Measurements from ENCODE around the gene RASGEF1C. TPM values are rescaled to one million over a fixed set of nuclear protein-coding genes. Genes with fewer than 3 reads are reported as not detected.

RASGEF1C gene
- total RNA-seq, 2 experiments from 2014 or later = not detected

DNA sequence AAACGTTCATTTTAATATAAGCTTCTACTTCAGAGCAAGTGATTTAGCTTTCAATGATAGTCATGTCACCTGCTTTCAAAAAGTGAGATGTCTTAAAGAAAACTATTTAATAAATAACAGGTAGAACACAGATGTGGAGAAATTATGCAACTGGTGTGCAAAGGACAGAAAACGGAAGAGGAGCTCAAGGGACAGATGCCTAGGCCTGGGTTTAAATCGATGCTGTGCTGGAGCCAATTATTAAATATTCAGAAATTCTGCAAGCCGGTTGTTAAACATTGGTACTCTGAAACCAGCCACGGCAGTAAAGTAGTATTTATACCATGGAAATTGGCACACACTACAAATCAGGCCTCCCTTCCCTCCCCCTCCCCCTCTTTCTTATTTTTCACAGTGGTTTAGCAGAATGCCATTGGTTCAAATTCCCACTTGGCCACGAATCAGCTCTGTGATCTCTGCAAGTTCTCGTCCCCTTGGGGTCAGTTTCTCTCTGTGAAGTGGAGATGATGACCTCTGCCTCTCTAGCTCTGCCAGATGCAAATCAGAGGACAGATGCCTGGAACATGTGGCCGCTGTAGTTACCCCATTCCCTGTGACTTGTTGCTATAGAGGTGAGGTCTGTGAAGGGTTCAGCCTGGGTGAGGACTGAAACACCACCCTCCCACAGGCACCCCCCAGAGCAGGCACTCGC is 131.3 kb downstream of the RASGEF1C start:
- Mint-ChIP-seq H3K36me3 (ENCODE audit: low read depth) (no peaks in the 10 kb centered on the region), H3K4me3 (no peak overlapping the region), H3K27ac (no peak overlapping the region), H3K4me1 (ENCODE audit: low read depth) (peaks cover 13% of the 10 kb centered on the region), H3K9me3 (no peaks in the 10 kb centered on the region), H3K27me3 (peaks cover 42% of the 10 kb centered on the region)
- ATAC-seq (ENCODE audit: poor library complexity) = no peak
- peaks cover 0 to 17% of the 10 kb centered on the region in 2 experiments for H3K9me3 ChIP-seq (ENCODE audit: control insufficient read depth in 1 of 2, insufficient read depth in 1 of 2, low read length in 2 of 2)
- intact Hi-C loops (cut with DNase I, micrococcal nuclease) = loop anchor here in 1 of 2 experiments (10.0 kb wide), 2 partner anchors 1053 to 1843 kb away; partner anchors contain the start of genes PHYKPL and ZNF879
- no peaks in the 10 kb centered on the region for H3K36me3 ChIP-seq (ENCODE audit: insufficient read depth, low read length)
- ChIA-PET CTCF (no interaction called here), POLR2A (no interaction called here)
- no peak overlapping the region for H3K27ac ChIP-seq (ENCODE audit: low read depth in 1 of 2, low read length in 2 of 2)
- TF ChIP-seq, protein P1, sequence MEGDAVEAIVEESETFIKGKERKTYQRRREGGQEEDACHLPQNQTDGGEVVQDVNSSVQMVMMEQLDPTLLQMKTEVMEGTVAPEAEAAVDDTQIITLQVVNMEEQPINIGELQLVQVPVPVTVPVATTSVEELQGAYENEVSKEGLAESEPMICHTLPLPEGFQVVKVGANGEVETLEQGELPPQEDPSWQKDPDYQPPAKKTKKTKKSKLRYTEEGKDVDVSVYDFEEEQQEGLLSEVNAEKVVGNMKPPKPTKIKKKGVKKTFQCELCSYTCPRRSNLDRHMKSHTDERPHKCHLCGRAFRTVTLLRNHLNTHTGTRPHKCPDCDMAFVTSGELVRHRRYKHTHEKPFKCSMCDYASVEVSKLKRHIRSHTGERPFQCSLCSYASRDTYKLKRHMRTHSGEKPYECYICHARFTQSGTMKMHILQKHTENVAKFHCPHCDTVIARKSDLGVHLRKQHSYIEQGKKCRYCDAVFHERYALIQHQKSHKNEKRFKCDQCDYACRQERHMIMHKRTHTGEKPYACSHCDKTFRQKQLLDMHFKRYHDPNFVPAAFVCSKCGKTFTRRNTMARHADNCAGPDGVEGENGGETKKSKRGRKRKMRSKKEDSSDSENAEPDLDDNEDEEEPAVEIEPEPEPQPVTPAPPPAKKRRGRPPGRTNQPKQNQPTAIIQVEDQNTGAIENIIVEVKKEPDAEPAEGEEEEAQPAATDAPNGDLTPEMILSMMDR (IDR thresholded peaks at IDR 0.05) = no peak
- DNase-seq = no peak
- H3K4me1 ChIP-seq (ENCODE audit: insufficient read depth, low read length) = peaks cover 12% of the 10 kb centered on the region
- H3K27me3 ChIP-seq (ENCODE audit: control insufficient read depth in 1 of 2, insufficient read depth in 2 of 2, low read length in 2 of 2) = peaks cover 26 to 28% of the 10 kb centered on the region in 2 experiments
- H3K4me3 ChIP-seq (ENCODE audit: low read length) = no peak overlapping the region

DNA sequence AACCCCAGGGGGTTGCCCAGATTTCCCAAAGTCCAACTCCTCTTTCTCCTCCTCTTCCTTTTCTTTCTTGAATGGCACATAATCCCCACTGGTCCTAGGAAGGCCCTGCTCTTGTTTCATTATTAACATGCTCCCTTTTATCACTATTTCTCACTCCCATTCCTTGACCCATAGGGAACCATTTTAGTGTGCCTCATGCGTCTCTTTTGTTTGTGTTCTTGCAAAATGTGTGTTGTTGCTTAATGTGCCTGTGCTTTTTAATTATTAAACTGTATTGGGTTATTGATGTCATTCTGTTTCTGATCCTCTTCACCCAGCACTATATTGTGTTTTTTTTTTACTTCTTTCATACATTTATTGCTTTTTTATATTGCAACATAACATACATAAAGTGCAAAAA is 133.3 kb downstream of the RASGEF1C start:
- peaks cover 0 to 13% of the 10 kb centered on the region in 2 experiments for H3K9me3 ChIP-seq (ENCODE audit: control insufficient read depth in 1 of 2, insufficient read depth in 1 of 2, low read length in 2 of 2)
- H3K27ac ChIP-seq (ENCODE audit: low read depth in 1 of 2, low read length in 2 of 2) = no peak overlapping the region
- H3K36me3 Mint-ChIP-seq (ENCODE audit: low read depth) = peaks cover 4% of the 10 kb centered on the region
- DNase-seq (no peak), ATAC-seq (ENCODE audit: poor library complexity) (no peak)
- intact Hi-C loops (cut with DNase I, micrococcal nuclease) = loop anchor here in 1 of 2 experiments (2.0 to 10.0 kb wide), 3 partner anchors 13 to 1841 kb away; partner anchors contain the start of genes PHYKPL and ZNF879
- H3K4me3 ChIP-seq (ENCODE audit: low read length) = no peak overlapping the region
- H3K4me3 Mint-ChIP-seq = peak overlapping the region; percentile 46
- no peak overlapping the region for H3K27ac Mint-ChIP-seq
- ChIA-PET POLR2A (no interaction called here), CTCF (no interaction called here)
- H3K27me3 ChIP-seq (ENCODE audit: control insufficient read depth in 1 of 2, insufficient read depth in 2 of 2, low read length in 2 of 2) = peaks cover 13 to 15% of the 10 kb centered on the region in 2 experiments
- H3K27me3 Mint-ChIP-seq = peaks cover 24% of the 10 kb centered on the region
- peaks cover 22% of the 10 kb centered on the region for H3K4me1 Mint-ChIP-seq (ENCODE audit: low read depth)
- H3K9me3 Mint-ChIP-seq = no peaks in the 10 kb centered on the region
- H3K36me3 ChIP-seq (ENCODE audit: insufficient read depth, low read length) = no peaks in the 10 kb centered on the region
- peaks cover 24% of the 10 kb centered on the region for H3K4me1 ChIP-seq (ENCODE audit: insufficient read depth, low read length)
- TF ChIP-seq, protein P1 (IDR thresholded peaks at IDR 0.05) = no peak

DNA sequence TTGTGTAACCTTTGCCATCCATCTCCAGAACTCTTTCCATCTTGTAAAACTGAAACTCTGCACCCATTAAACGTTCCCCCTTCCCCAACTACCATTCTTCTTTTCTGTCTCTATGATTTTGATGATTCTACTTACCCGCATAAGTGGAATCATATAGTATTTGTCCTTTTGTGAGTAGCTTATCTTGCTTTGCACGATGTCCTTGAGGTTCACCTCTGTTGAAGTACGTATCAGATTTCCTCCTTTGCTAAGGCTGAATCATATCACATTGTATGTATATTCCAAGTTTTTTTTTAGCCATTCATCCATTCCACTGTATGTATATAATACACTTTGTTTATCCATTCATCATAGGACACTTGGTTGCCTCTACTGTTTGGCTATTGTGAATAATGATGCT is 134.5 kb downstream of the RASGEF1C start:
- DNase-seq = no peak
- intact Hi-C loops (cut with DNase I, micrococcal nuclease) = loop anchor here in 1 of 2 experiments (2.0 to 10.0 kb wide), 6 partner anchors 14 to 1840 kb away; partner anchors contain the start of genes MAPK9, PHYKPL, TBC1D9B and ZNF879
- Histone ChIP-seq H3K4me3 (ENCODE audit: low read length) (no peak overlapping the region), H3K9me3 (ENCODE audit: control insufficient read depth in 1 of 2, insufficient read depth in 1 of 2, low read length in 2 of 2) (peaks cover 0 to 5% of the 10 kb centered on the region in 2 experiments), H3K36me3 (ENCODE audit: insufficient read depth, low read length) (no peaks in the 10 kb centered on the region), H3K27me3 (ENCODE audit: control insufficient read depth in 1 of 2, insufficient read depth in 2 of 2, low read length in 2 of 2) (peaks cover 3 to 6% of the 10 kb centered on the region in 2 experiments), H3K4me1 (ENCODE audit: insufficient read depth, low read length) (peaks cover 22% of the 10 kb centered on the region), H3K27ac (ENCODE audit: low read depth in 1 of 2, low read length in 2 of 2) (no peak overlapping the region)
- peaks cover 27% of the 10 kb centered on the region for H3K4me1 Mint-ChIP-seq (ENCODE audit: low read depth)
- H3K4me3 Mint-ChIP-seq = peak overlapping the region; percentile 40
- no peak for ATAC-seq (ENCODE audit: poor library complexity)
- POLR2A ChIA-PET = no interaction called here
- peaks cover 5% of the 10 kb centered on the region for H3K36me3 Mint-ChIP-seq (ENCODE audit: low read depth)
- H3K9me3 Mint-ChIP-seq = no peaks in the 10 kb centered on the region
- H3K27me3 Mint-ChIP-seq = peaks cover 16% of the 10 kb centered on the region
- TF ChIP-seq, protein P1 (IDR thresholded peaks at IDR 0.05) = no peak
- no peak overlapping the region for H3K27ac Mint-ChIP-seq
- CTCF ChIA-PET = no interaction called here
